Epidermal melanocyte (primary cell): Measurements from ENCODE around the gene CSN3.

Source experiments
- DNase-seq: peaks from one replicate; pipeline ENCODE4 v3.0.0; 2011; ENCODE audit warnings: low spot score; ENCODE audit not compliant: insufficient read length

Gene CSN3

GRCh38 chr4:70291341-70291740, 48.9 kb downstream of the CSN3 start:
- DNase-seq: no peak

- DNase-seq: no peak
Measured at GRCh38 chr4:70297576-70297975, 55.2 kb downstream of the CSN3 start.

- DNase-seq: no peak
Measured at GRCh38 chr4:70298051-70298450, 55.7 kb downstream of the CSN3 start.

- DNase-seq: no peak
Measured at GRCh38 chr4:70299643-70300042, 57.2 kb downstream of the CSN3 start.

GRCh38 chr4:70300215-70300614, 57.8 kb downstream of the CSN3 start:
- no peak for DNase-seq
